Bronchial epithelial cell (primary cell): ENCODE results near the gene ST7L. TPM values are rescaled to one million over a fixed set of nuclear protein-coding genes. Genes with fewer than 3 reads are reported as not detected.
A peak's percentile ranks its signal among the peaks of the same experiment; 100 is the strongest.

Experiments
- DNase-seq: peaks from one replicate; pipeline ENCODE4 v3.0.0-alpha.2; 2010; ENCODE audit warnings: low read depth
- FAIRE-seq: peaks from 2 replicates; lab custom pipeline; 2011; peaks lifted over from hg19 to GRCh38; lab: Jason Lieb, UNC
- H3K27me3 ChIP-seq: 2 replicates; pipeline ENCODE4 v1.5.1; 2011; ENCODE audit warnings: low read length; ENCODE audit not compliant: control insufficient read depth, insufficient read depth
- H3K36me3 ChIP-seq: 2 replicates; pipeline ENCODE4 v1.5.1; 2011; ENCODE audit warnings: low read length; ENCODE audit not compliant: control insufficient read depth, insufficient read depth
- H3K4me3 ChIP-seq: 2 replicates; pipeline ENCODE4 v1.5.1; 2011; ENCODE audit warnings: mild to moderate bottlenecking, low read depth, low read length, control low read depth
- total RNA-seq: library from RNA; depleted of rRNA; stranded (reverse); fragments of >200 nt; gene quantifications from 2 replicates; pipeline ENCODE4 v1.2.1, GENCODE V29; 2014
- TF ChIP-seq, protein P1 (sequence below): IDR thresholded peaks from 2 replicates; pipeline ENCODE4 v1.5.1; 2011; ENCODE audit warnings: mild to moderate bottlenecking, moderate library complexity, low read length, control low read depth, inconsistent platforms; ENCODE audit not compliant: insufficient read depth, severe bottlenecking

ST7L gene
- total RNA-seq, 1 donor from 2014 or later: 10.8 TPM

DNA sequence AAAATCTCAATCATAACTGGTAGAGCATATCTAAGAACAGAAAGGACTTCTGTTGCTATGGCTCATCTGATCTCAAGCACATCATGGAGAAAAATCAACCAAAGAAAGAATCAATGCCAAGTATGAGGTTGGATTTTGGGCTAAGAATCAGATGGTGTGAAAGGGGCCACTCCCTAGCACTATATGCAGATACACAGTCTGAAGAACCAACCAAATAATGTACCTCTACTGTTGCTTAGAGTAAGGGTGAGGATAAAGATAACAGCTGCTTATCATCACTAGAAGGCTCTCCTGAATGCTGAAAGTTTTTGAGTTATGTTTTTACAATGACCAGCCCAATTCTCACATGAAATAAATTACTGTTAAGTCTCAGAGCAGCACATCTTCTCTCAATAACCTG lies 35.6 kb downstream of the ST7L start:
- H3K4me3 ChIP-seq: no peak overlapping the region
- H3K36me3 ChIP-seq: no peaks in the 10 kb centered on the region
- TF ChIP-seq, protein P1, sequence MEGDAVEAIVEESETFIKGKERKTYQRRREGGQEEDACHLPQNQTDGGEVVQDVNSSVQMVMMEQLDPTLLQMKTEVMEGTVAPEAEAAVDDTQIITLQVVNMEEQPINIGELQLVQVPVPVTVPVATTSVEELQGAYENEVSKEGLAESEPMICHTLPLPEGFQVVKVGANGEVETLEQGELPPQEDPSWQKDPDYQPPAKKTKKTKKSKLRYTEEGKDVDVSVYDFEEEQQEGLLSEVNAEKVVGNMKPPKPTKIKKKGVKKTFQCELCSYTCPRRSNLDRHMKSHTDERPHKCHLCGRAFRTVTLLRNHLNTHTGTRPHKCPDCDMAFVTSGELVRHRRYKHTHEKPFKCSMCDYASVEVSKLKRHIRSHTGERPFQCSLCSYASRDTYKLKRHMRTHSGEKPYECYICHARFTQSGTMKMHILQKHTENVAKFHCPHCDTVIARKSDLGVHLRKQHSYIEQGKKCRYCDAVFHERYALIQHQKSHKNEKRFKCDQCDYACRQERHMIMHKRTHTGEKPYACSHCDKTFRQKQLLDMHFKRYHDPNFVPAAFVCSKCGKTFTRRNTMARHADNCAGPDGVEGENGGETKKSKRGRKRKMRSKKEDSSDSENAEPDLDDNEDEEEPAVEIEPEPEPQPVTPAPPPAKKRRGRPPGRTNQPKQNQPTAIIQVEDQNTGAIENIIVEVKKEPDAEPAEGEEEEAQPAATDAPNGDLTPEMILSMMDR: no peak
- FAIRE-seq: no peak
- no peak for DNase-seq
- H3K27me3 ChIP-seq: no peaks in the 10 kb centered on the region

DNA sequence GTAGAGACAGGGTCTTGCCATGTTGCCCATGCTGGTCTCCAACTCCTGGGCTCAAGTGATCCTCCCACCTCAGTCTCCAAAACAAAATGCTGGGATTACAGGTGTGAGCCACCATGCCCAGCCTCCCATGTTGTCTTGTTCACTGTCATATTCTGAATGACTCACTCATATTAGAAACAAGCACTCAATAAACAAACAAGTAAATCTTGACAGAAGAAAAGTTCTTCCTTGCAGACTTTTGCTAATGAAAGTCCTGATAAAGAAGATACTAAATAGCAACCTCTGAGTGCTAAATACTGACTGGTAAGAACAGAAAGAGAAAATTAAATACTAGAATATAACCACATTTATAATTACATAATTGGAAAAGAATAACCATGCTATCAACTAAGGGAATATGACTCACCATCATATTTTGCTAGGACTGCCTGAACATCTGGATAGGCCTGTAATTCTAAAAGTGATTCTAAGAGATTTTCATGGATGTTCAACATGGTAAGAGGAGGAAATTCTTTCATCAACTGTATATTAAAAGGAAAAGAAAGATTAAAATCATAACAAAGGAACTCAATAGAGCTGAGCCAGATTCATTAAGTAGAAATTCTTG lies 37.3 kb downstream of the ST7L start:
- Histone ChIP-seq H3K27me3 (no peaks in the 10 kb centered on the region), H3K4me3 (no peak overlapping the region), H3K36me3 (peaks cover 3% of the 10 kb centered on the region)
- peak; percentile 56 for DNase-seq
- FAIRE-seq: no peak
- TF ChIP-seq, protein P1: no peak

DNA sequence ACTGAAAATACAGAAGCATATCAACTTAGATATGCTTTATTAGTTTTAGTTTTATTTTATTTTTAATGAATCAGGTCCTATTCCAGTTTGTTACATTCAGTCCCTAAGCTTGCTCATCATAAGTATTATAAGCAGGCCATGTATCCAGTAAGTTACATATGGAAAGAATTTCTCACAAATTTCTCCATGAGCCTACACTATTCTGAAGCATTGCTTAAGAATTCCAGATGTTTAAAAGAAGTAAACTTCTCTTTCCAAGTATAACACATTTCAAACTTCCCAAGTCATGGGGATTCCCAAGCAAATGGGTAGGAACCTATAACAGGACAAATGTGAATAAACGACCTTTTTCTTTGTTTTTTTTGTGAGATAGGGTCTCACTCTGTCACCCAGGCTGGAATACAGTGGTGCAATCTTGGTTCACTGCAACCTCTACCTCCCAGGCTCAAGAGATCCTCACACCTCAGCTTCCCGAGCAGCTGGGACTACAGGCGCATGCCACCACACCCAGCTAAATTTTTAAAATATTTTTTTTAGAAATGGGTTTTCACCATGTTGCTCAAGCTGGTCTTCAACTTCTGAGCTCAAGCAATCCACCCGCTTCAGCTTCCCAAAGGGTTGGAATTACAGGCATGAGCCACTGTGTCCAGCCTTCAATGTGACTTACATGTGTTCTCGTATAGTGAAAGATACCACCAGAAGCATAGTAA lies 39.0 kb downstream of the ST7L start:
- Histone ChIP-seq H3K36me3 (peaks cover 3% of the 10 kb centered on the region), H3K27me3 (no peaks in the 10 kb centered on the region), H3K4me3 (no peak overlapping the region)
- DNase-seq (no peak), FAIRE-seq (no peak)
- TF ChIP-seq, protein P1: no peak

DNA sequence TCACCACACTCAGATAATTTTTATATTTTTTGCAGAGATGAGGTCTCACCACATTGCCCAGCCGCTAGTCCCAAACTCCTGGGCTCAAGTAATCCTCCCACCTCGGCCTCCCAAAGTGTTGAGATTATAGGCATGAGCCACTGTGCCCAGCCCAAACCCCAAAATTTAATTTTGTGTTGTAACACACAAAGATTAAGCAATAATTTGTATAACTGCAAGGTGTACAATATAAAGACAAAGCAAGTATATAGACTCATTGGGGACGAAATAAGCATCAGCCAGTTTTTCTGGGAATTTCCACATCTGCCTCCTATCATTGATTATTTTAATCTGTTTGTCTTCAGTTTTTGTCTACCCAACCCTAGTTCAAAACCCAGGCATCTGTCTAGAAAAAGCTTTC lies 42.7 kb downstream of the ST7L start:
- Histone ChIP-seq H3K27me3 (no peaks in the 10 kb centered on the region), H3K36me3 (peaks cover 5% of the 10 kb centered on the region), H3K4me3 (no peak overlapping the region)
- FAIRE-seq: no peak
- TF ChIP-seq, protein P1: no peak
- DNase-seq: no peak

DNA sequence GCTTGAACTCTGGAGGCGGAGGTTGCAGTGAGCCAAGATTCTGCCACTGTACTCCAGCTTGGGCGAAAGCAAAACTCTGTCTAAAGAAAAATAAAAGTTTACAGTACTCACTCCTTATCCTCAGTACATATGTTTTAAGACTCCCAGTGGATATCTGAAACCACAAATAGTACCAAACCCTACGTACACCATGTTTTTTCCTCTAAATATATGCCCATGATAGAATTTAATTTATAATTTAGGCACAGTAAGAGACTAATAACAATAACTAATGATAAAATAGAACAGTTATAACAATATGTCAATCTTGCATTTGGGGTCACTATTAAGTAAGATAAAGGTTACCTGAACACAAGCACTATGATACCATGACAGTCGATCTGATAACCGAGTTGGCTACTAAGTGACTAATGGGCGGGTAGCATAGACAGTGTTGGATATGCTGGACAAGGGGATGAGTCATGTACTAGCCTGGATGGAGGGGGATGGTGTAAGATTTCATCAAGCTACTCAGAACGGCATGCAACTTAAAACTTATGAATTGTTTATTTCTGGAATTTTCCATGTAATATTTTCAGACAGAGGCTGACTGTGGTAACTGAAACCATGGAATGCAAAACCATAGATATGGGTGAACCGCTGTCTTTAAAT lies 43.7 kb downstream of the ST7L start:
- TF ChIP-seq, protein P1: no peak
- Histone ChIP-seq H3K4me3 (no peak overlapping the region), H3K27me3 (no peaks in the 10 kb centered on the region), H3K36me3 (peaks cover 5% of the 10 kb centered on the region)
- FAIRE-seq (no peak), DNase-seq (peak; percentile 75)
